Duodenal mucosa (tissue), 2 donors: ENCODE data around the gene FRS2.
A peak's percentile ranks its signal among the peaks of the same experiment; 100 is the strongest.

Experiments used
- H3K27ac ChIP-seq: one replicate; pipeline ENCODE4 v1.7.0; 2013; ENCODE audit warnings: low read depth, low read length
- H3K27me3 ChIP-seq, 2 donors: one replicate each; pipeline ENCODE4 v1.7.0; 2013; ENCODE audit warnings: low read length in 2 of 2, control low read depth in 1 of 2; ENCODE audit not compliant: insufficient read depth in 2 of 2, control insufficient read depth in 1 of 2
- H3K36me3 ChIP-seq, 2 donors: one replicate each; pipeline ENCODE4 v1.7.0; 2013; ENCODE audit warnings: low read length in 2 of 2, control low read depth in 1 of 2; ENCODE audit not compliant: insufficient read depth in 2 of 2, control insufficient read depth in 1 of 2
- H3K4me1 ChIP-seq, 2 donors: one replicate each; pipeline ENCODE4 v1.7.0; 2013; ENCODE audit warnings: low read length in 2 of 2, control low read depth in 1 of 2; ENCODE audit not compliant: insufficient read depth in 2 of 2, control insufficient read depth in 1 of 2
- H3K4me3 ChIP-seq, 2 donors: one replicate each; pipeline ENCODE4 v1.7.0; 2013; ENCODE audit warnings: low read length in 2 of 2, low read depth in 1 of 2
- H3K9ac ChIP-seq, 2 donors: one replicate each; pipeline ENCODE4 v1.7.0; 2013; ENCODE audit warnings: low read length in 2 of 2, low read depth in 1 of 2
- H3K9me3 ChIP-seq, 2 donors: one replicate each; pipeline ENCODE4 v1.7.0; 2013; ENCODE audit warnings: low read length in 2 of 2, control low read depth in 1 of 2; ENCODE audit not compliant: control insufficient read depth in 1 of 2

FRS2 gene

GRCh38 chr12:69524331-69524630 lies 54.1 kb downstream of the FRS2 start:
- H3K27me3 ChIP-seq: no peaks in the 10 kb centered on the region
- H3K4me1 ChIP-seq: no peaks in the 10 kb centered on the region
- H3K36me3 ChIP-seq: no peaks in the 10 kb centered on the region
- H3K4me3 ChIP-seq: no peak overlapping the region
- no peak overlapping the region for H3K9ac ChIP-seq
- H3K9me3 ChIP-seq: peaks cover 6 to 9% of the 10 kb centered on the region in 2 donors
- H3K27ac ChIP-seq: no peak overlapping the region

- Histone ChIP-seq H3K4me3 (no peak overlapping the region), H3K4me1 (no peaks in the 10 kb centered on the region)
These were observed 54.7 kb downstream of the FRS2 start for GRCh38 chr12:69524755-69525469.

GRCh38 chr12:69527506-69528272 lies 57.5 kb downstream of the FRS2 start:
- H3K27me3 ChIP-seq: no peaks in the 10 kb centered on the region
- H3K27ac ChIP-seq: no peak overlapping the region
- no peak overlapping the region for H3K9ac ChIP-seq
- H3K36me3 ChIP-seq: peaks cover 0 to 5% of the 10 kb centered on the region in 2 donors
- peaks cover under 1 to 2% of the 10 kb centered on the region in 2 donors for H3K9me3 ChIP-seq
- H3K4me1 ChIP-seq: no peaks in the 10 kb centered on the region
- H3K4me3 ChIP-seq: no peak overlapping the region

More at GRCh38 chr12:69524755-69525469, 54.7 kb downstream of the FRS2 start:
- Histone ChIP-seq H3K27me3 (no peaks in the 10 kb centered on the region), H3K36me3 (no peaks in the 10 kb centered on the region), H3K9me3 (peaks cover 6 to 9% of the 10 kb centered on the region in 2 donors), H3K9ac (no peak overlapping the region), H3K27ac (no peak overlapping the region)

DNA sequence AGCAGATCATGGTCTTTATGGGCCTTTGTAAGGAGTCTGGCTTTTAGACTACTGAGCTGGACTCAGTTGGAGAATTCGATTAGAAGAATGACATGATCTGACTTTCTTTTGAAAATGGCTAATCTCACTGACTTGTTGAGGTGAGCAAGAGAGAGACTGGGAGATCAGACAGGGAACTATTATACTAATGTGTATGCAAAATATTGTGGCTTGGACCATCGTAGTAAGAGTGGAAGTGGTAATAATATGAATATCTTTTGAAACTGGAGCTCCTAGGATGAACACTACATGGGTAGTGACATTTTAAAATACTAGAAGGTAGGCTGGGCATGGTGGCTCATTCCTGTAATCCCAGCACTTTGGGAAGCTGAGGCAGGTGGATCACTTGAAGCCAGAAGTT lies 58.8 kb downstream of the FRS2 start:
- Histone ChIP-seq H3K27ac (no peak overlapping the region), H3K9me3 (no peaks in the 10 kb centered on the region), H3K4me3 (no peak overlapping the region), H3K27me3 (no peaks in the 10 kb centered on the region), H3K9ac (no peak overlapping the region), H3K36me3 (peaks cover 0 to 5% of the 10 kb centered on the region in 2 donors), H3K4me1 (no peaks in the 10 kb centered on the region)

- peaks cover 0 to 8% of the 10 kb centered on the region in 2 donors for H3K36me3 ChIP-seq
- H3K9ac ChIP-seq: no peak overlapping the region
- peak overlapping the region; percentile 20 for H3K27ac ChIP-seq
- H3K27me3 ChIP-seq: no peaks in the 10 kb centered on the region
- H3K4me1 ChIP-seq: no peaks in the 10 kb centered on the region
- H3K9me3 ChIP-seq: no peaks in the 10 kb centered on the region
- no peak overlapping the region for H3K4me3 ChIP-seq
These were observed 63.7 kb downstream of the FRS2 start for GRCh38 chr12:69533844-69534243.

DNA sequence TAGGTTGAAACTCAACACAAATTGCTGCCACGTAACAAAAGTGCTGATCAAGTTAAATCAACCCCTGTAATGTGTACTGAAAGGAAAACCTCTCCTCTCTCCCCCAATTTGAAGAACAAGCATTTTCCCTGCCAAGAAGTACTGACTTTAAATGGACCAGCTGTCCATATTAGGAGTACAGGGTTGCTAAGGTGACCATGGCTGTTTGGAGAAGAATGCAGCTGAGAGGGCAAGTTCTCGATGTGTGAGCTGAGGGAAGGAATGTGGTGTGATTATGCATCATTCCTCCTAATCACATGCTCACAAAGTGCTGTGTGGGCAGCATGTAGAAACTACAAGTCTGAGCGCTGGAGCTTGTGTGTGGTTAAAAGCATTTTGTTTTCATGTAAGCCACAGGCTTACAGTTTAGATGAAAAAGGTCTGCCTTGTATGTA lies 64.2 kb downstream of the FRS2 start:
- Histone ChIP-seq H3K27me3 (no peaks in the 10 kb centered on the region), H3K27ac (no peak overlapping the region), H3K4me1 (no peaks in the 10 kb centered on the region), H3K36me3 (peaks cover 0 to 8% of the 10 kb centered on the region in 2 donors), H3K9me3 (no peaks in the 10 kb centered on the region), H3K9ac (no peak overlapping the region), H3K4me3 (no peak overlapping the region)

GRCh38 chr12:69540987-69541386 lies 70.8 kb downstream of the FRS2 start:
- Histone ChIP-seq H3K9ac (no peak overlapping the region), H3K27ac (no peak overlapping the region), H3K36me3 (peaks cover 3 to 6% of the 10 kb centered on the region in 2 donors), H3K27me3 (no peaks in the 10 kb centered on the region), H3K9me3 (peaks cover 5 to 9% of the 10 kb centered on the region in 2 donors), H3K4me1 (no peaks in the 10 kb centered on the region), H3K4me3 (no peak overlapping the region)

DNA sequence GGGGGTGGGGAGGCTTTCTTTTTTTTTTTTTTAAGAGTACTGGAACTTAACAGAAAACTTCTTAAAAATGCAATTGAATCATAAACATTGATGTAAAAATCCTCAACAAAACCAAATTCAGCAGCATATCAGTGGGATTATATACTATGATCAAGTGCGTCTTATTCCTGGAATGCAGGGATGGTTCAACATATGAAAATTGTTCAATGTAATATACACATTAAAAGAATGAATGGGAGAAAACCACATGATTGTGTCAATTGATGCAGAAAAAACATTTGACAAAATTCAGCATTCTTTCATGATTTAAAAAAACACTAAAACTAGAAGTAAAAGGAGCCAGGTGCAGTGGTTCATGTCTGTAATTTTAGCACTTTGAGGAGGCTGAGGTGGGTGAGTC lies 73.9 kb downstream of the FRS2 start:
- H3K9ac ChIP-seq: no peak overlapping the region
- no peaks in the 10 kb centered on the region for H3K27me3 ChIP-seq
- no peaks in the 10 kb centered on the region for H3K4me1 ChIP-seq
- H3K4me3 ChIP-seq: no peak overlapping the region
- peaks cover 3 to 6% of the 10 kb centered on the region in 2 donors for H3K36me3 ChIP-seq
- H3K9me3 ChIP-seq: peaks cover 5 to 9% of the 10 kb centered on the region in 2 donors
- H3K27ac ChIP-seq: no peak overlapping the region

- no peaks in the 10 kb centered on the region for H3K27me3 ChIP-seq
- peaks cover 5 to 9% of the 10 kb centered on the region in 2 donors for H3K9me3 ChIP-seq
- peaks cover 3 to 6% of the 10 kb centered on the region in 2 donors for H3K36me3 ChIP-seq
- H3K4me1 ChIP-seq: no peaks in the 10 kb centered on the region
- H3K27ac ChIP-seq: no peak overlapping the region
- no peak overlapping the region for H3K9ac ChIP-seq
- H3K4me3 ChIP-seq: no peak overlapping the region
These were observed 74.9 kb downstream of the FRS2 start for GRCh38 chr12:69545081-69545480.

DNA sequence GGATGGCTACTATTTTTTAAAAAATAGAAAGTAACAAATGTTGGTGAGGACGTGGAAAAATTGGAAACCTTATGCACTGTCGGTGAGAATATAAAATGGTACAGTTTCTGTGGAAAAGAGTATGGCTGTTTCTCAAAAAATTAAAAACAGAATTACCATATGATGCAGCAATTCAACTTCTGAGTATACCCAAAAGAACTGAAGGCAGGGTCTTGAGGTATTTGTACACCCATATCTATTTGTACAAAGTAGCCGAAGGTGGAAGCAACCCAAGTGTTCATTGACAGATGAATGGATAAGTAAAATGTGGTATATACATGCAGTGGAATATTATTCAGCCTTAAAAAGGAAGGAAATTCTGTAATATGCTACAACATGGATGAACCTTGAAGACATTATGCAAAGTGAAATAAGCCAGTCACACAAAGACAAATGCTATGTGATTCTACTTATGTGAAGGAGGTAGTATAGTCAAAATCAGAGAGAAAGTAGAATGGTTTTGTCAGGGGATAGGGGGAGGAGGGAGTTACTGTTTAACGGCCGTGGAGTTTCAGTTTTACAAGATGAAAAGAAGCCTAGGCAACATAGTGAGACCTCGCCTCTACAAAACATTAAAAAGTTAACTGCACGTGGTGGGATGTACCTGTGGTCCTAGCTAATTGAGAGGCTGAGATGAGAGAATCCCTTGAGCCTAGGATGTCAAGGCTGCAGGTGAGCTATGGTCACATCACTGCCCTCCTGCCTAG lies 76.7 kb downstream of the FRS2 start:
- H3K4me1 ChIP-seq: no peaks in the 10 kb centered on the region
- H3K9ac ChIP-seq: no peak overlapping the region
- H3K9me3 ChIP-seq: peaks cover 5 to 9% of the 10 kb centered on the region in 2 donors
- peaks cover 0 to 6% of the 10 kb centered on the region in 2 donors for H3K36me3 ChIP-seq
- H3K27me3 ChIP-seq: no peaks in the 10 kb centered on the region
- no peak overlapping the region for H3K27ac ChIP-seq
- H3K4me3 ChIP-seq: no peak overlapping the region
